GM21717 (cell line): Measurements from ENCODE around the gene ZNF154.
A peak's percentile ranks its signal among the peaks of the same experiment; 100 is the strongest.

Source experiments
- ATAC-seq: cut with Tn5 transposase; IDR thresholded peaks from one replicate; pipeline ENCODE4 v1.9.1; 2021; ENCODE audit warnings: mild to moderate bottlenecking, moderate library complexity; ENCODE audit not compliant: unreplicated experiment

Gene ZNF154

GRCh38 chr19:57682226-57682766, 26.7 kb downstream of the ZNF154 start:
- peak; percentile 15 for ATAC-seq

GRCh38 chr19:57675881-57676280, 33.1 kb downstream of the ZNF154 start:
- no peak for ATAC-seq

- ATAC-seq, result no peak
Measured at GRCh38 chr19:57672466-57672865, 36.5 kb downstream of the ZNF154 start.

GRCh38 chr19:57671124-57671895, 37.7 kb downstream of the ZNF154 start:
- ATAC-seq, result no peak

- ATAC-seq, result no peak
Measured at GRCh38 chr19:57668635-57669034, 40.4 kb downstream of the ZNF154 start, which contains the start of gene ZSCAN4. Gene ZSCAN4 (plus strand): TSS chr19:57668935. CDS start chr19:57676146, 7,211 bp downstream.

- ATAC-seq, result no peak
Measured at GRCh38 chr19:57667228-57667627, 41.8 kb downstream of the ZNF154 start.

GRCh38 chr19:57665261-57665806, 43.7 kb downstream of the ZNF154 start:
- ATAC-seq, result no peak

- ATAC-seq, result no peak
Measured at GRCh38 chr19:57664269-57665127, 44.5 kb downstream of the ZNF154 start.

GRCh38 chr19:57656346-57656745, 52.7 kb downstream of the ZNF154 start:
- no peak for ATAC-seq

- ATAC-seq, result no peak
Measured at GRCh38 chr19:57655443-57655842, 53.6 kb downstream of the ZNF154 start.

- no peak for ATAC-seq
Measured at GRCh38 chr19:57653689-57654088, 55.3 kb downstream of the ZNF154 start.

- ATAC-seq, result no peak
Measured at GRCh38 chr19:57651654-57651996, 57.4 kb downstream of the ZNF154 start.

- ATAC-seq, result no peak
Measured at GRCh38 chr19:57648331-57649003, 60.5 kb downstream of the ZNF154 start.
